Endodermal cell (in vitro differentiated cells): ENCODE data around the gene RBFOX1. TPM values are rescaled to one million over a fixed set of nuclear protein-coding genes. Genes with fewer than 3 reads are reported as not detected.

Experiments
- DNase-seq: peaks from one replicate; pipeline ENCODE4 v3.0.0-alpha.2; 2017
- H3K27ac ChIP-seq: 2 replicates; pipeline ENCODE4 v1.5.1; 2013; ENCODE audit warnings: mild to moderate bottlenecking, low read depth, low read length, moderate library complexity
- H3K27me3 ChIP-seq: 2 replicates; pipeline ENCODE4 v1.6.1; 2013; ENCODE audit warnings: mild to moderate bottlenecking, low read length, moderate library complexity; ENCODE audit not compliant: insufficient read depth, control insufficient read depth, poor library complexity, severe bottlenecking
- H3K36me3 ChIP-seq: 2 replicates; pipeline ENCODE4 v1.7.0; 2013; ENCODE audit warnings: mild to moderate bottlenecking, low read length, moderate library complexity; ENCODE audit not compliant: control insufficient read depth, insufficient read depth
- H3K4me1 ChIP-seq: one replicate; pipeline ENCODE4 v1.7.0; 2013; ENCODE audit warnings: low read length; ENCODE audit not compliant: control insufficient read depth, insufficient read depth
- H3K4me3 ChIP-seq: 2 replicates; pipeline ENCODE4 v1.5.1; 2013; ENCODE audit warnings: mild to moderate bottlenecking, low read length, moderate library complexity
- H3K9ac ChIP-seq: 2 replicates; pipeline ENCODE4 v1.6.1; 2013; ENCODE audit warnings: mild to moderate bottlenecking, low read length, moderate library complexity; ENCODE audit not compliant: poor library complexity, severe bottlenecking; ENCODE audit errors: extremely low read depth
- H3K9me3 ChIP-seq: 2 replicates; pipeline ENCODE4 v1.6.1; 2013; ENCODE audit warnings: mild to moderate bottlenecking, low read length, moderate library complexity; ENCODE audit not compliant: control insufficient read depth
- H3K27ac Mint-ChIP-seq: 2 replicates; pipeline ENCODE4 v1.8.0; 2020; ENCODE audit warnings: mixed read lengths
- H3K27me3 Mint-ChIP-seq: 2 replicates; pipeline ENCODE4 v1.8.0; 2021; ENCODE audit warnings: mild to moderate bottlenecking, mixed read lengths; ENCODE audit not compliant: insufficient read depth
- H3K36me3 Mint-ChIP-seq: 2 replicates; pipeline ENCODE4 v1.8.0; 2020; ENCODE audit warnings: low read depth, mixed read lengths
- H3K4me1 Mint-ChIP-seq: 2 replicates; pipeline ENCODE4 v1.8.0; 2020; ENCODE audit warnings: mixed read lengths
- H3K4me3 Mint-ChIP-seq: 2 replicates; pipeline ENCODE4 v1.8.0; 2020; ENCODE audit warnings: mild to moderate bottlenecking, moderate library complexity, mixed read lengths
- H3K9me3 Mint-ChIP-seq: 2 replicates; pipeline ENCODE4 v1.8.0; 2020; ENCODE audit warnings: mild to moderate bottlenecking, mixed read lengths
- WGBS, 2 experiments: methylation state at CpG; one replicate each; pipeline versions ENCODE4 v1.1.5 to v1.1.7; 2013; ENCODE audit warnings: missing lambda C conversion rate in 2 of 2, mixed read lengths in 1 of 2; ENCODE audit not compliant: insufficient coverage in 1 of 2, insufficient read length in 1 of 2; 5-methylcytosine and 5-hydroxymethylcytosine counted together
- total RNA-seq, 2 donors: library from RNA; stranded (reverse); fragmentation: NEBNext Ultra II Directional in 1 of 2; extraction: Animal tissue kit (Norgen Biotek cat#: 25700) in 1 of 2; gene quantifications; 2 replicates in 1 of 2; 3 replicates in 1 of 2; pipeline ENCODE4 v1.2.1, GENCODE V29; 2021
- TF ChIP-seq, protein P1 (sequence below): fragments of 200-600 bp; sonication (generic); conservative IDR thresholded peaks from 2 replicates; pipeline ENCODE4 v1.5.0; 2021; ENCODE audit warnings: antibody characterized with exemption, mild to moderate bottlenecking

RBFOX1 gene
- total RNA-seq, 2 donors from 2014 or later, result 2.6 to 2.7 TPM

DNA sequence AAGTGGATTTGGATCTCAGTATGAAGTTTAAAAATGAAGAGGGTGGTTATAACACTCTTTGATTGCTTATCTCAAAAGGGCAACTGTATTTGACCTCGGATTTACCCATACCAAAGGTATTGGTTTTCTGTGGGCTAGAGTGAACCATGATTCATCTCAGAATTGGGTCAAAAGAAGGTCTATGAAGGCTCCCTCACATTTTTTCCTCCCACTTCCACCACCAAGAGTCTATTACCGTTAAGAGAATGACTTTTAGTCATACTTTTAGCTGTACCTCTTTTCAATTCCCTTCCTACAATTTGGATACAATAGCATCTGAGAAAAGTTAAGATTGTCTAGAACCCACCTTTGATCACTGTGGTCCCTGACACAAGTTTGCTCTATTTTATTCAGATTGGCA lies 280.9 kb downstream of the RBFOX1 start:
- H3K4me3 Mint-ChIP-seq, result no peak overlapping the region
- H3K4me1 ChIP-seq, result no peaks in the 10 kb centered on the region
- H3K27me3 ChIP-seq, result no peaks in the 10 kb centered on the region
- H3K9ac ChIP-seq, result no peak overlapping the region
- 98 to 100% methylated on average over 1 to 2 of the region's 2 CpGs for WGBS, 2 experiments
- H3K36me3 Mint-ChIP-seq, result no peaks in the 10 kb centered on the region
- H3K27ac ChIP-seq, result no peak overlapping the region
- H3K27me3 Mint-ChIP-seq, result no peaks in the 10 kb centered on the region
- no peak overlapping the region for H3K4me3 ChIP-seq
- no peaks in the 10 kb centered on the region for H3K36me3 ChIP-seq
- H3K9me3 Mint-ChIP-seq, result peaks cover 8% of the 10 kb centered on the region
- TF ChIP-seq, protein P1, sequence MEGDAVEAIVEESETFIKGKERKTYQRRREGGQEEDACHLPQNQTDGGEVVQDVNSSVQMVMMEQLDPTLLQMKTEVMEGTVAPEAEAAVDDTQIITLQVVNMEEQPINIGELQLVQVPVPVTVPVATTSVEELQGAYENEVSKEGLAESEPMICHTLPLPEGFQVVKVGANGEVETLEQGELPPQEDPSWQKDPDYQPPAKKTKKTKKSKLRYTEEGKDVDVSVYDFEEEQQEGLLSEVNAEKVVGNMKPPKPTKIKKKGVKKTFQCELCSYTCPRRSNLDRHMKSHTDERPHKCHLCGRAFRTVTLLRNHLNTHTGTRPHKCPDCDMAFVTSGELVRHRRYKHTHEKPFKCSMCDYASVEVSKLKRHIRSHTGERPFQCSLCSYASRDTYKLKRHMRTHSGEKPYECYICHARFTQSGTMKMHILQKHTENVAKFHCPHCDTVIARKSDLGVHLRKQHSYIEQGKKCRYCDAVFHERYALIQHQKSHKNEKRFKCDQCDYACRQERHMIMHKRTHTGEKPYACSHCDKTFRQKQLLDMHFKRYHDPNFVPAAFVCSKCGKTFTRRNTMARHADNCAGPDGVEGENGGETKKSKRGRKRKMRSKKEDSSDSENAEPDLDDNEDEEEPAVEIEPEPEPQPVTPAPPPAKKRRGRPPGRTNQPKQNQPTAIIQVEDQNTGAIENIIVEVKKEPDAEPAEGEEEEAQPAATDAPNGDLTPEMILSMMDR, result no peak
- H3K4me1 Mint-ChIP-seq, result peaks cover 8% of the 10 kb centered on the region
- peaks cover 3% of the 10 kb centered on the region for H3K9me3 ChIP-seq
- no peak overlapping the region for H3K27ac Mint-ChIP-seq
- no peak for DNase-seq

DNA sequence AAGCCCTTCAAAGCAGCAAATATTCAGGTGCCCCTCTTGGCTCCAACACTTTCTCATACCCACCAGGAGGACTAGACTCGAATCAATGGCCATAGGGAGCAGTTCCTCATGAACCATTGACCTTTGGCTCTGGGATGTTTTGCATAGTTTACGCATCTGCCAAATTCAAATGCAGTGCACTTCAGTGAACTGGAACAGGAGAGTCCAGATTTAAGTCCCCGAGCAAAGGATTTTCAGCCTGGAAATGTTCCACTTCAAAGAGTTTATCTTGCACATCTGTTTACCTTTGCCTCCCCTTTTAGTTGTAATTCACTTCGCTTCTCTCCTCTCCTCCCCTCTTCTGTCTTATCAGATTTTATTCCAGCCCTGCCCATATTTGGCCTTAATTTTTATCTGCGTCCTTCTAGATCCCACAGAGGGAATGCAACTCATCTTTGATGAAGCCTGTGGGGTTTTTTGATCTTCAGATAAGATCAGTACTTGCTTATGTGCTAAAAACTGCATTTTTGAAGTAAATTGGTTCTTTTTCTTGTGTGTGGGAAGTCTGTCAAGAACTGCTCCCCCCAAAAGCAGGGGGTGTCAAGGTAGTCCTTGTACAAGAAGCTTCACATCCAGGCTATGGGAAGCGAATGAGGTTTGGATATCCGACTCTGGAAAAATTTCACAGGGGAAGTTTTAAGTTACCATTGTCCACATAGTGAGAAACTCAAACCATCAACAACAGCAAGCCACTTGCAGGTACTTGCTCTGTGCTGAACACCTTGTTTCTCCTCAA lies 281.6 kb downstream of the RBFOX1 start:
- peaks cover 8% of the 10 kb centered on the region for H3K4me1 Mint-ChIP-seq
- H3K4me3 Mint-ChIP-seq, result no peak overlapping the region
- H3K27ac Mint-ChIP-seq, result no peak overlapping the region
- no peak overlapping the region for H3K4me3 ChIP-seq
- H3K36me3 Mint-ChIP-seq, result no peaks in the 10 kb centered on the region
- TF ChIP-seq, protein P1, result no peak
- DNase-seq, result no peak
- peaks cover 8% of the 10 kb centered on the region for H3K9me3 Mint-ChIP-seq
- no peak overlapping the region for H3K9ac ChIP-seq
- H3K27ac ChIP-seq, result no peak overlapping the region
- no peaks in the 10 kb centered on the region for H3K27me3 ChIP-seq
- no peaks in the 10 kb centered on the region for H3K36me3 ChIP-seq
- WGBS, 2 experiments, result 69 to 82% methylated on average over 4 to 7 of the region's 7 CpGs
- H3K9me3 ChIP-seq, result peaks cover 3% of the 10 kb centered on the region
- no peaks in the 10 kb centered on the region for H3K27me3 Mint-ChIP-seq
- H3K4me1 ChIP-seq, result no peaks in the 10 kb centered on the region

DNA sequence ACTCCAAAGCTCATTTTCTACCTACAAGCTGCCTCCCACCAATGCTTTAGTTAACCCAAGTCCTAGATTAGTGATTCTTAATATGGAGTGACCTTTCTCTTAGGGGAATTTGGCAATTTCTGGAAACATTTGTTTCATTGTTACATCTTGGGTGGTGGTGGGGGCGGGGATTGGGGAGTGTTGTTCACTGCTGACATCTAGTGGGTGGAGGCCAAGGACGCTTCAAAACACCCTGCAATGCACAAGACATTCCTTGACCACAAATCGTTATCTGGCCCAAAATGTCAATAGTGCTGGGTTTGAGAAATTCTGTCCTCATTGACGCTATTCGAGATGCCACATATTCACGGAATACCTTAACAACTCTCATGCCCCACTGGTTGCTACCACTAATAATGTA lies 282.9 kb downstream of the RBFOX1 start:
- Histone ChIP-seq H3K36me3 (no peaks in the 10 kb centered on the region), H3K27me3 (peaks cover 4% of the 10 kb centered on the region), H3K9ac (no peak overlapping the region), H3K4me1 (no peaks in the 10 kb centered on the region), H3K9me3 (peaks cover 3% of the 10 kb centered on the region), H3K27ac (no peak overlapping the region), H3K4me3 (no peak overlapping the region)
- WGBS, 2 experiments, result 93 to 96% methylated on average over 4 to 6 of the region's 6 CpGs
- H3K9me3 Mint-ChIP-seq, result peaks cover 8% of the 10 kb centered on the region
- TF ChIP-seq, protein P1, result peak; percentile 38
- DNase-seq, result no peak
- H3K27me3 Mint-ChIP-seq, result no peaks in the 10 kb centered on the region
- no peak overlapping the region for H3K4me3 Mint-ChIP-seq
- H3K27ac Mint-ChIP-seq, result no peak overlapping the region
- H3K4me1 Mint-ChIP-seq, result peaks cover 8% of the 10 kb centered on the region
- H3K36me3 Mint-ChIP-seq, result no peaks in the 10 kb centered on the region
